Measurements from ENCODE around the gene AMPD3. TPM values are rescaled to one million over a fixed set of nuclear protein-coding genes. Genes with fewer than 3 reads are reported as not detected.

AMPD3 gene
- total RNA-seq, 1 experiment from 2014 or later = 5.9 TPM

- DNase-seq = no peak
- H2BK120ac ChIP-seq (ENCODE audit: low read depth, low read length, poor library complexity, severe bottlenecking) = no peak overlapping the region
- no peak overlapping the region for H3K9ac ChIP-seq (ENCODE audit: extremely low read depth, insufficient read length, low read length)
- H4K8ac ChIP-seq (replicated peaks; ENCODE audit: insufficient read length, low read depth, low read length) = no peak overlapping the region
- H2BK5ac ChIP-seq (ENCODE audit: insufficient read length, low read length) = no peak overlapping the region
- H3K23ac ChIP-seq (ENCODE audit: insufficient read length, low read depth, low read length) = no peak overlapping the region
- no peak overlapping the region for H2AK5ac ChIP-seq (ENCODE audit: insufficient read length, low read length)
- H2AFZ ChIP-seq (ENCODE audit: low read length) = no peak overlapping the region
- H2BK20ac ChIP-seq (ENCODE audit: low read depth, low read length, poor library complexity, severe bottlenecking) = no peak overlapping the region
- TF ChIP-seq CTCF (conservative IDR thresholded peaks at IDR 0.05) = no peak
- no peak overlapping the region for H3K18ac ChIP-seq (ENCODE audit: insufficient read length, low read depth, low read length)
- H3K4me2 ChIP-seq (ENCODE audit: insufficient read depth, insufficient read length, low read length) = no peak overlapping the region
- Mint-ChIP-seq H3K36me3 (ENCODE audit: insufficient read depth in 1 of 3, low read depth in 3 of 3) (no peaks in the 10 kb centered on the region; a peak in 1 of 7 replicates), H3K27me3 (ENCODE audit: low read depth) (peaks cover 4% of the 10 kb centered on the region; the same call in 1 of the 2 replicates), H3K27ac (no peak overlapping the region), H3K9me3 (peaks cover 2 to 12% of the 10 kb centered on the region in 2 experiments; a peak in 4 of 5 replicates), H3K4me3 (no peak overlapping the region), H3K4me1 (peaks cover 2 to 9% of the 10 kb centered on the region in 2 experiments; a peak in 2 of 4 replicates)
- H3K4ac ChIP-seq (ENCODE audit: low read depth, low read length) = no peak overlapping the region
- H3K23me2 ChIP-seq (ENCODE audit: insufficient read length, low read depth, low read length, poor library complexity, severe bottlenecking) = no peaks in the 10 kb centered on the region
- no CpG with 5 or more reads among the region's 6 CpGs for WGBS (ENCODE audit: extremely low coverage, insufficient read length, low lambda C conversion rate)
- H2BK12ac ChIP-seq (ENCODE audit: insufficient read length, low read depth, low read length) = no peak overlapping the region
- H3K79me1 ChIP-seq (ENCODE audit: insufficient read depth, low read depth, low read length, poor library complexity, severe bottlenecking) = no peaks in the 10 kb centered on the region
- H3K4me1 ChIP-seq (ENCODE audit: insufficient read depth, low read length) = no peaks in the 10 kb centered on the region
- H3K27ac ChIP-seq (ENCODE audit: insufficient read length, low read depth, low read length) = no peak overlapping the region
- no peaks in the 10 kb centered on the region for H4K20me1 ChIP-seq (ENCODE audit: control insufficient read depth, insufficient read depth, insufficient read length)
- no peak overlapping the region for H3K56ac ChIP-seq (ENCODE audit: insufficient read length, low read depth, low read length)
- no peak overlapping the region for H3T11ph ChIP-seq (ENCODE audit: low read length)
- no peak overlapping the region for H2BK15ac ChIP-seq (ENCODE audit: low read depth, low read length)
- no peaks in the 10 kb centered on the region for H3K9me3 ChIP-seq (ENCODE audit: control insufficient read depth, low read depth, low read length)
- no peaks in the 10 kb centered on the region for H3K27me3 ChIP-seq (ENCODE audit: insufficient read depth, low read length)
- H3K14ac ChIP-seq (ENCODE audit: insufficient read depth, low read length) = no peak overlapping the region
- H4K5ac ChIP-seq (ENCODE audit: insufficient read length, low read depth, low read length) = no peak overlapping the region
- H3K79me2 ChIP-seq (ENCODE audit: insufficient read depth, low read length) = no peaks in the 10 kb centered on the region
- no peak overlapping the region for H4K91ac ChIP-seq (ENCODE audit: insufficient read length, low read depth, low read length)
These were observed 36.7 kb upstream of the AMPD3 start for GRCh38 chr11:10418259-10418949.
